Bronchial epithelial cell (primary cell): ENCODE results near the gene CAVIN1. TPM values are rescaled to one million over a fixed set of nuclear protein-coding genes. Genes with fewer than 3 reads are reported as not detected.

Experiments
- DNase-seq: peaks from one replicate; pipeline ENCODE4 v3.0.0-alpha.2; 2010; ENCODE audit warnings: low read depth
- FAIRE-seq: peaks from 2 replicates; lab custom pipeline; 2011; peaks lifted over from hg19 to GRCh38; lab: Jason Lieb, UNC
- H3K27me3 ChIP-seq: 2 replicates; pipeline ENCODE4 v1.5.1; 2011; ENCODE audit warnings: low read length; ENCODE audit not compliant: control insufficient read depth, insufficient read depth
- H3K36me3 ChIP-seq: 2 replicates; pipeline ENCODE4 v1.5.1; 2011; ENCODE audit warnings: low read length; ENCODE audit not compliant: control insufficient read depth, insufficient read depth
- H3K4me3 ChIP-seq: 2 replicates; pipeline ENCODE4 v1.5.1; 2011; ENCODE audit warnings: mild to moderate bottlenecking, low read depth, low read length, control low read depth
- CTCF ChIP-seq: IDR thresholded peaks from 2 replicates; pipeline ENCODE4 v1.5.1; 2011; ENCODE audit warnings: mild to moderate bottlenecking, moderate library complexity, low read length, control low read depth, inconsistent platforms; ENCODE audit not compliant: insufficient read depth, severe bottlenecking
- total RNA-seq: library from RNA; depleted of rRNA; stranded (reverse); fragments of >200 nt; gene quantifications from 2 replicates; pipeline ENCODE4 v1.2.1, GENCODE V29; 2014

The CAVIN1 gene
- total RNA-seq = 126 and 159 TPM in 2 replicates

GRCh38 chr17:42422958-42423712 lies at the start of gene CAVIN1:
Gene CAVIN1, minus strand, starts transcription at chr17:42423256. Its CDS starts 159 bp downstream, at chr17:42423097.
- DNase-seq = peak; percentile 87
- Histone ChIP-seq H3K27me3 (no peaks in the 10 kb centered on the region), H3K4me3 (peak within 1 kb of the TSS; percentile 94), H3K36me3 (peaks cover 1% of the 10 kb centered on the region)
- FAIRE-seq = no peak
- no peak for TF ChIP-seq CTCF

GRCh38 chr17:42467889-42468288 lies 44.8 kb upstream of the CAVIN1 start:
- Histone ChIP-seq H3K4me3 (no peak overlapping the region), H3K36me3 (peaks cover 1% of the 10 kb centered on the region), H3K27me3 (no peaks in the 10 kb centered on the region)
- no peak for DNase-seq
- no peak for FAIRE-seq
- TF ChIP-seq CTCF = no peak

GRCh38 chr17:42463976-42464400 lies 40.9 kb upstream of the CAVIN1 start:
- peaks cover 5% of the 10 kb centered on the region for H3K36me3 ChIP-seq
- FAIRE-seq = no peak
- TF ChIP-seq CTCF = no peak
- no peak for DNase-seq
- H3K27me3 ChIP-seq = no peaks in the 10 kb centered on the region
- no peak overlapping the region for H3K4me3 ChIP-seq

GRCh38 chr17:42460371-42460770 lies 37.3 kb upstream of the CAVIN1 start:
- DNase-seq = no peak
- FAIRE-seq = no peak
- peaks cover 5% of the 10 kb centered on the region for H3K36me3 ChIP-seq
- TF ChIP-seq CTCF = no peak
- H3K4me3 ChIP-seq = no peak overlapping the region
- no peaks in the 10 kb centered on the region for H3K27me3 ChIP-seq

GRCh38 chr17:42459801-42460281 lies 36.8 kb upstream of the CAVIN1 start:
- peak overlapping the region; percentile 45 for H3K4me3 ChIP-seq
- FAIRE-seq = no peak
- H3K27me3 ChIP-seq = no peaks in the 10 kb centered on the region
- TF ChIP-seq CTCF = no peak
- peak; percentile 54 for DNase-seq
- H3K36me3 ChIP-seq = peaks cover 5% of the 10 kb centered on the region
